Measurements from ENCODE around the gene PCNX3. TPM values are rescaled to one million over a fixed set of nuclear protein-coding genes. Genes with fewer than 3 reads are reported as not detected.
A peak's percentile ranks its signal among the peaks of the same experiment; 100 is the strongest.

The PCNX3 gene
- total RNA-seq, 1 donor from 2014 or later: 34.0 TPM

DNA sequence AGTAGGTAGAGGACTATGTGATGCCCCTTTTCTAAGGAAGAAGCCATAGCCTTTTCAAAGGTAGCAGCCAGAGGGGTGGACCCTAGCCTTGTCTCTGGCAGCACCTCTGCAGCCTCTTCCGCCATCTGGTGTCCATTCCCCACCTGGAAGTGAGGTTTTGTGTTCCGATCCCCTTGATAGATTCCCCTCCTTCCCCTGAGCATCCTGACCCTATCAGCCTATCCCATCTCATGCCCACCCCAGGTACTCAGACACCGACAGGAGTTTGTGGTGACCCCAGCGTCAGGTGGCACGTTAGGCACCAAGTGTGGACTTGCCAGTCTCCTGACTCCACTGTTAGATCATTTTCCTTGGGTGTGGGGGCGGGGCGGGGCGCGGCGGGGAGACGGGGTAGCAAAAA lies 43.6 kb upstream of the PCNX3 start:
- Histone ChIP-seq H3K27ac (peak overlapping the region; percentile 86), H3K9me3 (no peaks in the 10 kb centered on the region), H3K27me3 (no peaks in the 10 kb centered on the region), H3K4me3 (peak overlapping the region; percentile 66), H3K36me3 (no peaks in the 10 kb centered on the region), H3K4me1 (peaks cover 55% of the 10 kb centered on the region)
- intact Hi-C loops (cut with DNase I): no loop called here
- DNase-seq (no peak), ATAC-seq (no peak)
- TF ChIP-seq, protein P1, sequence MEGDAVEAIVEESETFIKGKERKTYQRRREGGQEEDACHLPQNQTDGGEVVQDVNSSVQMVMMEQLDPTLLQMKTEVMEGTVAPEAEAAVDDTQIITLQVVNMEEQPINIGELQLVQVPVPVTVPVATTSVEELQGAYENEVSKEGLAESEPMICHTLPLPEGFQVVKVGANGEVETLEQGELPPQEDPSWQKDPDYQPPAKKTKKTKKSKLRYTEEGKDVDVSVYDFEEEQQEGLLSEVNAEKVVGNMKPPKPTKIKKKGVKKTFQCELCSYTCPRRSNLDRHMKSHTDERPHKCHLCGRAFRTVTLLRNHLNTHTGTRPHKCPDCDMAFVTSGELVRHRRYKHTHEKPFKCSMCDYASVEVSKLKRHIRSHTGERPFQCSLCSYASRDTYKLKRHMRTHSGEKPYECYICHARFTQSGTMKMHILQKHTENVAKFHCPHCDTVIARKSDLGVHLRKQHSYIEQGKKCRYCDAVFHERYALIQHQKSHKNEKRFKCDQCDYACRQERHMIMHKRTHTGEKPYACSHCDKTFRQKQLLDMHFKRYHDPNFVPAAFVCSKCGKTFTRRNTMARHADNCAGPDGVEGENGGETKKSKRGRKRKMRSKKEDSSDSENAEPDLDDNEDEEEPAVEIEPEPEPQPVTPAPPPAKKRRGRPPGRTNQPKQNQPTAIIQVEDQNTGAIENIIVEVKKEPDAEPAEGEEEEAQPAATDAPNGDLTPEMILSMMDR (IDR thresholded peaks at IDR 0.05): peak; percentile 18

GRCh38 chr11:65572356-65573051 lies 43.1 kb upstream of the PCNX3 start, which contains the start of gene FAM89B:
TSS of gene FAM89B (plus strand) at chr11:65572538. CDS start at chr11:65572670, 132 bp downstream.
- Histone ChIP-seq H3K36me3 (no peaks in the 10 kb centered on the region), H3K4me1 (peaks cover 60% of the 10 kb centered on the region), H3K9me3 (no peaks in the 10 kb centered on the region), H3K27ac (peak within 1 kb of the TSS; percentile 86), H3K27me3 (no peaks in the 10 kb centered on the region), H3K4me3 (peak within 1 kb of the TSS; percentile 66)
- TF ChIP-seq, protein P1 (IDR thresholded peaks at IDR 0.05): no peak
- intact Hi-C loops (cut with DNase I): no loop called here
- DNase-seq (peak; percentile 96), ATAC-seq (peak; percentile 33)

GRCh38 chr11:65573391-65574079 lies 42.0 kb upstream of the PCNX3 start:
- no peaks in the 10 kb centered on the region for H3K27me3 ChIP-seq
- peak overlapping the region; percentile 86 for H3K27ac ChIP-seq

DNA sequence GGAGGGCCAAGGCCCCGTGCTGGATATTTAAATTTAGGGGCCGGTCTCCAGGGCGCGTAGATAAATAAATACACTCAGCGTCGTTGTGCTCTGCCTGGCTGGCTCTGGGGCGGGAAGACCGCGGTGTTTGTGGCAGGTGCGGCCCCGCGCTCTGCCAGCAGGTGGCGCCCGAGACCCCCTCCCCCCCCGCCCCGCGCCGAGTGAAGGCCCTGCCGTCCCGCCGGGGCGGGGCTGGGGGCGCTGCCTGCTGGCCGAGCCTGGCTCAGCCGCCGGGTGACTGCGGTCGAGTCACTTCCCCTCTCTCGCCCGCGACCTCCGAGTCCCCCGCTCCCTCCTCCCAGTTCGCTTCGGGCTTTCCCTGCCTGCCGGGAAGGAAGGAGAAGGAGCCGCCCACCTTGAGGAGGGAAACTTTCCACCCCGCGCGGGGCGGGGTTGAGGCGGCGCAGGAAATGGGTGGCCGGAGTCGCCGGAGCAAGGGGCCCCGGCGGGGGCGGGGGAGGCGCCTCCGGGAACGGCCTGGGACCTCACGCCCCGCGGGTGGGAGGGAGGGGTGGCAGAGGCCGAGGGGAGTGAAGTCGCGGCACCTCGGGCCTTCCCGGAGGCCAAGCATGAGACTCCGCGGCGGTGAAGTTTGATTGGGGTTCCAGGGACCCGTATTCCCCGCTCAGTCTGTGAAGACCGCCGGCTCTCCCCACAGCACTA lies 41.3 kb upstream of the PCNX3 start:
- H3K27ac ChIP-seq: peak overlapping the region; percentile 86
- peak; percentile 96 for DNase-seq
- TF ChIP-seq, protein P1 (IDR thresholded peaks at IDR 0.05): peak; percentile 98
- no peaks in the 10 kb centered on the region for H3K9me3 ChIP-seq
- intact Hi-C loops (cut with DNase I): no loop called here
- H3K27me3 ChIP-seq: no peaks in the 10 kb centered on the region
- H3K4me3 ChIP-seq: peak overlapping the region; percentile 66
- ATAC-seq: peak; percentile 72
- H3K36me3 ChIP-seq: peaks cover under 1% of the 10 kb centered on the region
- H3K4me1 ChIP-seq: peaks cover 56% of the 10 kb centered on the region

More at GRCh38 chr11:65573391-65574079, 42.0 kb upstream of the PCNX3 start:
- intact Hi-C loops (cut with DNase I): no loop called here
- no peak for DNase-seq
- no peak for ATAC-seq
- Histone ChIP-seq H3K9me3 (no peaks in the 10 kb centered on the region), H3K36me3 (no peaks in the 10 kb centered on the region), H3K4me1 (peaks cover 62% of the 10 kb centered on the region), H3K4me3 (peak overlapping the region; percentile 66)
- TF ChIP-seq, protein P1 (IDR thresholded peaks at IDR 0.05): no peak

- TF ChIP-seq, protein P1 (IDR thresholded peaks at IDR 0.05): no peak
- Histone ChIP-seq H3K4me3 (peak overlapping the region; percentile 66), H3K9me3 (no peaks in the 10 kb centered on the region), H3K4me1 (peaks cover 56% of the 10 kb centered on the region), H3K27me3 (no peaks in the 10 kb centered on the region), H3K27ac (peak overlapping the region; percentile 86), H3K36me3 (peaks cover 8% of the 10 kb centered on the region)
- DNase-seq: no peak
- intact Hi-C loops (cut with DNase I): no loop called here
- ATAC-seq: no peak
These were observed 40.6 kb upstream of the PCNX3 start for GRCh38 chr11:65574811-65575567.

Measured in upper lobe of right lung (tissue), 1 donor.